Neural progenitor cell (in vitro differentiated cells): ENCODE measurements around the gene EHBP1.

ENCODE experiments used
- CTCF ChIP-seq: fragments of 200-600 bp; sonication (generic); IDR thresholded peaks from 2 replicates; pipeline ENCODE4 v1.5.1; 2017; ENCODE audit warnings: antibody characterized with exemption, mild to moderate bottlenecking
- EZH2phosphoT487 ChIP-seq: fragments of 200-600 bp; sonication (generic); IDR thresholded peaks from 2 replicates; pipeline ENCODE4 v1.6.1; 2017; ENCODE audit warnings: antibody characterized with exemption

- TF ChIP-seq CTCF = no peak
- TF ChIP-seq EZH2phosphoT487 = no peak
Measured at GRCh38 chr2:63001576-63001975, 296.1 kb downstream of the EHBP1 start.
